GM19193 (cell line): ENCODE data around the gene CCDC182.

Experiments
- POLR2A ChIP-seq: IDR thresholded peaks from 4 replicates; pipeline ENCODE4 v1.6.1; 2011; ENCODE audit not compliant: insufficient read depth, insufficient read length; ENCODE audit errors: extremely low read depth

Gene CCDC182

DNA sequence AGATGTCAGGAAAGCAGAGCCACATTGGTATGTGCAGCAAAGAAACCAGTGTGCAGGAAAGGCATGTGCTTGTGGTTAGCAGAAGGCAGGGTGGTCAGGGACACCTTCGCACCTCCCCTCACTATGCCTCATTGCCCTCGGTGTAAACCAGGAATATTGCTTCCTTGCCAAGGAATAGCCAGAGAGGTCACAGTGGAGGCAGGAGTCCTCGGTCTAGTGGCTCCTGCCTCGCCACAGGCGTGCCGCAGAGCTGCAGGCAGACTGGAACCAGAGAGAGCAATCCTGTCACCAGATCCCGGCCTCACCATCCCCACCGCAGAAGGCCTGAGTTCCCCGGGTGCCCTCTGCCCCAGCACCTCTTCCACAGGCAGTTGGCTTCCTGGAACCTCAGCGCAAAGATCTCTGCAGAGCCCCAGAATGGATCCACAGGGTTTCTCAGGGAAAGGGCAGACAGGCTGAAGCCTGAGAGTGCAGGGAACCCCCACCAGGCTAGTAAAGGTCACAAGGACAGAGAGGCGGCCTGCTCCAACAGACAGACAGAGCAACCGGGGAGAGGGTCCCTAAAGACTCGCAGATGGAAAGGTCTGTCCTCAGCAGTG, 21.6 kb downstream of the CCDC182 start:
- TF ChIP-seq POLR2A, result no peak

GRCh38 chr17:57722704-57723043, 22.4 kb downstream of the CCDC182 start:
- TF ChIP-seq POLR2A, result no peak

- no peak for TF ChIP-seq POLR2A
These were observed 23.0 kb downstream of the CCDC182 start for GRCh38 chr17:57721967-57722703.

- no peak for TF ChIP-seq POLR2A
These were observed 24.6 kb downstream of the CCDC182 start for GRCh38 chr17:57720386-57721035.

- no peak for TF ChIP-seq POLR2A
These were observed 26.2 kb downstream of the CCDC182 start for GRCh38 chr17:57718878-57719277.

DNA sequence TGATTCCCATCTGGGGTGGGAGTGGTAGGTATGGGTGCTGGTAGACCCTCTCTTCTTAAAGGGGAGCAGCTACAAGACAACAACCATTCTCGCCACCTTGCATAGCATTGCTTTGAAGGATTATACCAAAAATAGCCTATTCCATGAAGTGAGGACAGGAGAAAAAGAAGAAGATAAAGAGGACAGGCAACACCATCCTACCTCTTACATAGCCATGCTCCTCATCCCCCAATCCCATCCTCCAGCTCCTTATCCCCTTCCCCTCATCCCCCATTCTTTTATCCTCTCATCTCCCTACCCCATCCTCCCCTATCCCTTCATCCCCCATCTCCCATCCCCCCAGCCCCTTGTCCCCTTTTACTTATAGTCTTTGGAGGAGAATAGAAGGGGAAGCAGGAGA, 29.1 kb downstream of the CCDC182 start:
- no peak for TF ChIP-seq POLR2A

DNA sequence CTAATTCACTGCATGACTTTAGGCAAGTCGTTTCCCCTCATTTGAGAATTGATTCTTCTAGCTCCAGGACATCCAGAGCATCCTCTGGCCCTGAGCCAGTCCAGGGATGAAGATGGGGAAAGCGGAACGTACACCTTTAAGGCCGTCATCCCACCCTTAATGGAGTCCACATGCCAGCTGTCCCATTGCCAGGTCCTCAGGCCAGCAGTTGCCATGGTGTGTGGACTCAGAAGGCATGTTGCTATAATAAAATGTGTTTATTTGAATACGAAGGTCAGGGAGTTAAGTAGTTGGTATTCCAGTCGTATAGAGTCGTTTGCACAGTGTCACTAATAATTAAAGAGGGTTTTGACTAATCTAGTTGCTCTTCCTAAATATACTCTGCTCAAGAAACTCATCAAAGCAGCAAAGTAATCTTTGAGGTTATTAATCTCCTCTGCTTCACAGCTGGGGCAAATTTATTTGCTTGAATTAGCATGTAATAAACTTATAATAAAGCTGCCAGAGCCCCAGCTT, 30.4 kb downstream of the CCDC182 start:
- no peak for TF ChIP-seq POLR2A

DNA sequence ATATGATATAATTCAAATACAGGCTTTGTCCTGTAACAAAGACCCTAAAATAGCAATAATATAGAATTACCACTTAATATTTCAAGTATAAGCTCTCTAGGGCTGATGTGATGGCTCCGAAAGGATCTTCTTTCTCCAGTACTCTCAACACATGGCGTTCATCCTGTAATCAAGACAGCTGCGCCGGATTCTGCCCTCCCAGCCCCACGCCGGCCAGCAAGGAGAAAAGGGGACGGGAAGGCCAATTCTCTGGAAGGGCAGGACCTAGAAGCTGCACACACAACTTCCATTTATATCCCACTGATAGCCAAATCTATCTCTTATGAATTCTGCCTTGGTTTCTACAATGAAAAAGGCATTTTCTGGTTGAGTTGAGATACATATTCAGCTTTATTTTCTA, 32.0 kb downstream of the CCDC182 start:
- no peak for TF ChIP-seq POLR2A

DNA sequence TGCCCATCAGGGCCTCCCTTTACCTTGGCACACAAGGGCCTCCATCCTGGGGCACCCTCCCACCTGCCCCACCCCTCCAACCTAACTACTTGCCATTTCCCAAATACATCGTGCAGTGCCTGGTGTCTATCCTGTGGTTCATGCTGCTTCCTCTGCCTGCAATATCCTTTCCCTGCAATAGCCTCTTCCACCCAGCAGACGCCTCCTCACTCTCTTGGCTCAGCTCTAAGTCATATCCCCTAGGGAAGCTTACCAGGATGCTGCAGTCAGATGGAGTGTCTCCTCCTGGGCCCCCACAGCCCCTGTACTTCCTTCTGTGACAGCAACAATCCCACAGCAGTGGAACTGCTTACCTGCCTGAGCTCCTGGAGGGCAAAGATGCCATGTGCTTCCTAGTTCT, 36.7 kb downstream of the CCDC182 start:
- no peak for TF ChIP-seq POLR2A

DNA sequence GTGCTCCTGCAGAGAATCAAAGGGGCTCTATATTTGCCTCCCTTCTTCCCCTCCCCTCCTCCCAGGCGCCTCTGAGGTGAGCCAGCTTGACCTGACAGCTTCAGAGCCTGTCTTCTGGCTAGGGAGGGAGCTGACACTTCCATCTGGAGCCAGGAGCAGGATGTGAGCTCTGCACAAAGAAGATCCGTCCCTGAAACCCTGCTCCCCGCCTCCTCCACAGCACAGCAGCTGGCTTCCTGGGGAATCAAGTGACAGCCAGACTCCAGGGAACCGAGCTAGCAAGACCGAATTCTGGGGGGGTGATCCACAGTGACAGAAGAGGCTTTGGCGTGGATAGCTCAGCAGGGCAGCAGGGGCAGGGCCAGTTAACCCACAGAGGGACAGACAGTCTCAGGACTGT, 37.2 kb downstream of the CCDC182 start:
- TF ChIP-seq POLR2A, result no peak

- no peak for TF ChIP-seq POLR2A
These were observed 38.3 kb downstream of the CCDC182 start for GRCh38 chr17:57706761-57707160.

DNA sequence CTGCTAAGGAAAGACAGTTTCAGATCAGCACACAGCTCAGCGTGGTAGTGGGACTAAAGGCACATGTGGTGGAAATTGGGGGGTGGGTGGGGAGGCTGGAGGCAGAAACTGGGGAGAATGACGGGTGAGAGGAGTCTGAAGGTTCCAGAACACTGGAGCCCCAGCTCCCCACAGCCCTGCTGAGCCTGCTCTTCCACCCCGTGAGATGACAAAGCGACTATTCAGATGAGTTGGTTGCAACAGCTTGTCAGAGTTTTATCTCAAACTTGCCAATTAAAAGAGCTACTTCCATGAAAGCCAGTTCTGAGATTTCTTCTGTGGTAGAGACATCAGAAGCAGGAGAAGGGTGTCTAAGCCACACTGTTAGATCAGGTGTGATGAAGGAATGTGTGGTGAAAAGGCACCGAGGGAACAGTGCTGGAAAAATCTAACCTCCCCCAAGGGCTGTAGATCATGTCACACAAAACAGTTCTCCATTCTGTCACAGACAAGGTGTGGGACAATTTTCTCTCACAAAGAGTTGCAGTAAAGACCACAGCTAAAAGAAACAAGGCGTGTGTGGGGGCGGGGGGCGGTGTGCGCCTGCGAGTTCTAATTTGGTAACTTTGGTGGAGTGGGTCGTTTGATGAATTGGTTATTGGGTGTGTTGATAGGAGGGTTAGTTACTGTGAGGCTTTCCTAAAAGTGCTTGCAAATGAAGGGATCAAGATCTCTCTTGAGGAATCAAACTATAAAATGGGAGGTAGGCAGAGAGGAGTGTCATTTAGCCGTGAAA, 39.0 kb downstream of the CCDC182 start:
- no peak for TF ChIP-seq POLR2A

GRCh38 chr17:57704448-57704847, 40.7 kb downstream of the CCDC182 start:
- TF ChIP-seq POLR2A, result no peak

DNA sequence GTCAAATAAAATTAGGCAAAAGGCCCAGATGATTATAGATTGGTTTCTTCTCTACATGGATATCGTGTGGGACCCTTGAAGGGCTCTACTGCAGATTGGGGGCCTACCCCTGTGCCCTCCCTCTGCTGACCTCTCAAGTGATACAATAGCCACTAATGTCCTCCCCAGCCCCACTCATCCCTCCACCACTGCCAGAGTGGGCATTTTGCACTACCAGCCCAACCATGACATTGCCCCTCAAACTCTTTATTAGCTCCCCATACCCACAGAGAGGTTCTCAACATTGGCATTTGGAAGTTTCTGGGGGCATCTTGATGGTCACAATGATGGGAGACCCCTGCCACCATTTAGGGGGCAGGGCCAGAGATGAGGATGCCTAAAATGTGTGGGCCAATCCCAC, 41.8 kb downstream of the CCDC182 start:
- no peak for TF ChIP-seq POLR2A

GRCh38 chr17:57701124-57701523, 44.0 kb downstream of the CCDC182 start:
- TF ChIP-seq POLR2A, result no peak
